Measurements from ENCODE around the gene GFER.

DNA sequence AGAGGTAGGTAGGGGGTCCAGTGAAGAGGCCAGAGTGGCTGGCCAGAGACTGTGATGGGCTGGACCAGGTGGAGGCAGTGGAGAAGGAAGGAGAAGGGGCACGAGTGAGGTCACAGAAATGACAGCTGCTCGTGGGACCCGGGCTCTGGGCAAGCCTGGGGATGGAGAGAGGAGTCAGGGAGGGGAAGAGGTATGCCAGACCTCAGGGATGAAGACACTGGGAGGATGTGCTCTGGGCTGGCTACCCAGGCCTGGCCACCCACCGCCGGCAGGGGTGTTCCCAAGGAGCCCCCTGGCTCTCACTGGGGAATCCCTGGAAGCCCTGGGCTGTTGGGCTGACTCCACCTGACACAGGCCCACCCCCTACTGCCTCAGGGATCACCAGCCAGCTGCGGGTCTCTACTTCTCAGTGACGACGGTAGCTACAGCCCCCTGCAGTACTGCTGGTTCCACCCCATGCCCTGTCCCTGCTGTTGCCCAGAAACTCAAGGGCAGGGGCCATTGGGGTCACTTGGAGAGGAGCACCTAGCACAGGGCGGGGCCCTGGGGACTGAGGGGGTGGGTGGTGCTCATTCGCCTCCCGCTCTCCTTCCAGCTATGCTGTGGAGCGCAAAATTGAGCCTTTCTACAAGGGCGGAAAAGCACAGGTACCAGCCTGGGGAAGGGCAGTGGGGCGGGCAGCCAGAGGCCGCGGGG is 10.4 kb upstream of the GFER start:
- TF ChIP-seq, protein P1, sequence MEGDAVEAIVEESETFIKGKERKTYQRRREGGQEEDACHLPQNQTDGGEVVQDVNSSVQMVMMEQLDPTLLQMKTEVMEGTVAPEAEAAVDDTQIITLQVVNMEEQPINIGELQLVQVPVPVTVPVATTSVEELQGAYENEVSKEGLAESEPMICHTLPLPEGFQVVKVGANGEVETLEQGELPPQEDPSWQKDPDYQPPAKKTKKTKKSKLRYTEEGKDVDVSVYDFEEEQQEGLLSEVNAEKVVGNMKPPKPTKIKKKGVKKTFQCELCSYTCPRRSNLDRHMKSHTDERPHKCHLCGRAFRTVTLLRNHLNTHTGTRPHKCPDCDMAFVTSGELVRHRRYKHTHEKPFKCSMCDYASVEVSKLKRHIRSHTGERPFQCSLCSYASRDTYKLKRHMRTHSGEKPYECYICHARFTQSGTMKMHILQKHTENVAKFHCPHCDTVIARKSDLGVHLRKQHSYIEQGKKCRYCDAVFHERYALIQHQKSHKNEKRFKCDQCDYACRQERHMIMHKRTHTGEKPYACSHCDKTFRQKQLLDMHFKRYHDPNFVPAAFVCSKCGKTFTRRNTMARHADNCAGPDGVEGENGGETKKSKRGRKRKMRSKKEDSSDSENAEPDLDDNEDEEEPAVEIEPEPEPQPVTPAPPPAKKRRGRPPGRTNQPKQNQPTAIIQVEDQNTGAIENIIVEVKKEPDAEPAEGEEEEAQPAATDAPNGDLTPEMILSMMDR (IDR thresholded peaks at IDR 0.05): no peak
- TF ChIP-seq POLR2A (IDR thresholded peaks at IDR 0.05): no peak

Measured in body of pancreas (tissue), 4 donors.